GM12878 (cell line): Measurements from ENCODE around the gene HSF2BP. TPM values are rescaled to one million over a fixed set of nuclear protein-coding genes. Genes with fewer than 3 reads are reported as not detected.

Experiments used
- ATAC-seq: fragments of 200-7000 bp; cut with Tn5 transposase; 3 replicates; pipeline ENCODE4 v1.9.1; 2020; ENCODE audit warnings: mild to moderate bottlenecking, moderate library complexity
- BruUV-seq: library from RNA; stranded (reverse); fragments of 400-500 nt; replicated peaks from 2 replicates; lab custom pipeline; 2021; lab: Mats Ljungman, UMichigan
- CTCF ChIA-PET: fragments of 300-600 bp; sonication (Branson Sonifier 250); formaldehyde crosslinking; extraction: SDS; loops from one replicate; lab custom pipeline; 2021; ENCODE audit warnings: inconsistent platforms; lab: Yijun Ruan, JAX
- POLR2A ChIA-PET: fragments of 350-600 bp; formaldehyde crosslinking; extraction: SDS; loops from one replicate; lab custom pipeline; 2021; ENCODE audit warnings: inconsistent platforms; lab: Charles Lee
- RAD21 ChIA-PET: fragments of 300-600 bp; sonication (Branson Sonifier 250); formaldehyde crosslinking; loops from one replicate; lab custom pipeline; 2023; ENCODE audit warnings: antibody characterized with exemption; ENCODE audit not compliant: unreplicated experiment; lab: Charles Lee
- SMC1A ChIA-PET: fragments of 300-600 bp; sonication (Branson Sonifier 250); formaldehyde crosslinking; loops from one replicate; lab custom pipeline; 2023; ENCODE audit not compliant: unreplicated experiment, uncharacterized antibody; lab: Charles Lee
- DNase-seq: peaks from one replicate; pipeline ENCODE4 v3.0.0-alpha.2; 2011; ENCODE audit warnings: low read depth, low spot score
- FAIRE-seq: peaks from 3 replicates; lab custom pipeline; 2011; peaks lifted over from hg19 to GRCh38; lab: Jason Lieb, UNC
- H2AFZ ChIP-seq: 2 replicates; pipeline ENCODE4 v1.6.0; 2011; ENCODE audit warnings: low read depth, low read length, control low read depth; ENCODE audit not compliant: control insufficient read depth
- H3K27ac ChIP-seq: 2 replicates; pipeline ENCODE4 v1.5.1; 2011; ENCODE audit warnings: control low read depth; ENCODE audit not compliant: control insufficient read depth, insufficient read depth
- H3K27me3 ChIP-seq, 2 experiments: replicated peaks in 1 of 2; 2 replicates each; pipeline versions ENCODE4 v1.6.0 to v1.6.1; 2011; ENCODE audit warnings: low read length in 1 of 2; ENCODE audit not compliant: control insufficient read depth in 2 of 2, insufficient read depth in 2 of 2
- H3K36me3 ChIP-seq, 2 experiments: 2 replicates each; pipeline ENCODE4 v1.5.1; 2011; ENCODE audit warnings: low read length in 1 of 2; ENCODE audit not compliant: control insufficient read depth in 2 of 2, insufficient read depth in 2 of 2
- H3K4me1 ChIP-seq: 2 replicates; pipeline ENCODE4 v1.6.1; 2011; ENCODE audit warnings: mild to moderate bottlenecking, low read length, moderate library complexity, mixed read lengths; ENCODE audit not compliant: control insufficient read depth, insufficient read depth
- H3K4me2 ChIP-seq: 2 replicates; pipeline ENCODE4 v1.6.0; 2011; ENCODE audit warnings: control low read depth; ENCODE audit not compliant: control insufficient read depth, insufficient read depth
- H3K4me3 ChIP-seq: fragments of 200-600 bp; sonication (generic); 2 replicates; pipeline ENCODE4 v1.5.1; 2016
- H3K79me2 ChIP-seq: 2 replicates; pipeline ENCODE4 v1.6.0; 2011; ENCODE audit warnings: low read length; ENCODE audit not compliant: control insufficient read depth, insufficient read depth
- H3K9ac ChIP-seq: 2 replicates; pipeline ENCODE4 v1.8.0; 2011; ENCODE audit warnings: low read length, control low read depth, mixed read lengths; ENCODE audit not compliant: control insufficient read depth, insufficient read depth
- H3K9me3 ChIP-seq: replicated peaks from 3 replicates; pipeline ENCODE4 v1.5.1; 2011; ENCODE audit warnings: mild to moderate bottlenecking, low read length; ENCODE audit not compliant: control insufficient read depth, insufficient read depth
- H4K20me1 ChIP-seq: 2 replicates; pipeline ENCODE4 v1.6.0; 2011; ENCODE audit not compliant: control insufficient read depth, insufficient read depth
- CBX5 ChIP-seq: sonication (generic); IDR thresholded peaks from 2 replicates; pipeline ENCODE4 v1.6.1; 2016; ENCODE audit warnings: low read depth, moderate library complexity, mild to moderate bottlenecking, inconsistent platforms
- CHD1 ChIP-seq: IDR thresholded peaks from 2 replicates; pipeline ENCODE4 v1.6.1; 2012; ENCODE audit warnings: low read depth, low read length, improper control_type of control experiment
- KLF5 ChIP-seq: fragments of 450-650 bp; IDR thresholded peaks from 2 replicates; pipeline ENCODE4 v1.6.1; 2014; ENCODE audit warnings: mild to moderate bottlenecking; ENCODE audit not compliant: partially characterized antibody
- NFXL1 ChIP-seq: fragments of 450-650 bp; IDR thresholded peaks from 2 replicates; pipeline ENCODE4 v1.6.1; 2017; ENCODE audit warnings: antibody characterized with exemption, mild to moderate bottlenecking, borderline replicate concordance
- NR2C1 ChIP-seq: fragments of 450-650 bp; IDR thresholded peaks from 2 replicates; pipeline ENCODE4 v1.6.1; 2017; ENCODE audit warnings: antibody characterized with exemption, mild to moderate bottlenecking, moderate library complexity
- RAD21 ChIP-seq: IDR thresholded peaks from 2 replicates; pipeline ENCODE4 v1.6.1; 2011; ENCODE audit warnings: mild to moderate bottlenecking, low read depth, low read length, moderate library complexity; ENCODE audit not compliant: insufficient read depth
- RAD51 ChIP-seq: fragments of 450-650 bp; IDR thresholded peaks from 2 replicates; pipeline ENCODE4 v1.6.1; 2016; ENCODE audit warnings: moderate library complexity, mild to moderate bottlenecking, inconsistent platforms
- SMARCA5 ChIP-seq: fragments of 450-650 bp; IDR thresholded peaks from 2 replicates; pipeline ENCODE4 v1.6.1; 2017; ENCODE audit warnings: mild to moderate bottlenecking
- WGBS: methylation state at CpG from one replicate; pipeline ENCODE4 v1.1.6; 2016; ENCODE audit warnings: low lambda C conversion rate; ENCODE audit not compliant: insufficient replicate concordance, insufficient coverage; ENCODE audit errors: missing lambda C conversion rate; 5-methylcytosine and 5-hydroxymethylcytosine counted together
- in situ Hi-C: fragments of 300-500 bp; cut with MboI; formaldehyde crosslinking; loops from 9 replicates; pipeline ENCODE4 v1.14.3; 2018; ENCODE audit warnings: mixed read lengths
- intact Hi-C: fragments of 100-400 bp; cut with micrococcal nuclease; formaldehyde crosslinking; loops from one replicate; pipeline ENCODE4 v1.14.2; 2022; ENCODE audit not compliant: unreplicated experiment
- polyA plus RNA-seq, 11 experiments: library from polyadenylated mRNA; depleted of rRNA in 4 of 11; unstranded in 6 of 11; stranded (reverse) in 5 of 11; fragments of >200 nt; fragmentation: Nextera tagmentation in 4 of 11; fragmentation: Illumina TruSeq in 1 of 11; extraction: Ambion mirVana in 4 of 11; extraction: Trizol in 1 of 11; gene quantifications; 1 replicate in 1 of 11; 2 replicates in 10 of 11; pipeline versions ENCODE4 v1.2.1 to v1.2.3, GENCODE V29; 2011 to 2016; ENCODE audit warnings: inconsistent platforms in 2 of 11, missing spikeins in 2 of 11, low read depth in 1 of 11
- total RNA-seq, 4 experiments: library from RNA; depleted of rRNA in 3 of 4; stranded (reverse); fragments of >200 nt in 3 of 4; fragmentation: Illumina TruSeq in 1 of 4; extraction: Trizol in 1 of 4; gene quantifications; 2 replicates each; pipeline versions ENCODE4 v1.2.1 to v1.2.3, GENCODE V29; 2013 to 2021
- TF ChIP-seq, protein P1 (sequence below): fragments of 450-650 bp; formaldehyde crosslinking; IDR thresholded peaks from 2 replicates; pipeline ENCODE4 v1.4.0; 2022; ENCODE audit warnings: mild to moderate bottlenecking, moderate library complexity
- TF ChIP-seq, protein P2 (sequence below): fragments of 150-350 bp; IDR thresholded peaks from 2 replicates; pipeline ENCODE4 v1.6.1; 2016; ENCODE audit warnings: low read depth, low read length

HSF2BP gene
- total and polyA plus RNA-seq, 10 of the 15 experiments (the other 5 are each of a cell fraction or from before 2014, with no cell fraction given): 0.07 to 0.81 (median 0.35) TPM

GRCh38 chr21:43585924-43586413 is 73.3 kb downstream of the HSF2BP start:
- no peaks in the 10 kb centered on the region for H3K79me2 ChIP-seq
- H3K4me1 ChIP-seq: no peaks in the 10 kb centered on the region
- RAD21 ChIA-PET: no interaction called here
- in situ Hi-C loops (no loop called here), intact Hi-C loops (no loop called here)
- SMC1A ChIA-PET: interaction anchor here (0.7 to 1.0 kb wide), 2 partner anchors 9 to 374 kb away, joined by 3 to 4 read pairs; no protein-coding TSS in a partner anchor
- no peak overlapping the region for H3K4me2 ChIP-seq
- no peaks in the 10 kb centered on the region for H3K9me3 ChIP-seq
- H2AFZ ChIP-seq: no peak overlapping the region
- H3K27me3 ChIP-seq: no peaks in the 10 kb centered on the region
- no peak overlapping the region for H3K27ac ChIP-seq
- POLR2A ChIA-PET: no interaction called here
- H3K4me3 ChIP-seq: no peak overlapping the region
- FAIRE-seq (no peak), ATAC-seq (no peak), DNase-seq (no peak)
- no peak for TF ChIP-seq KLF5
- TF ChIP-seq NR2C1: no peak
- TF ChIP-seq, protein P1, sequence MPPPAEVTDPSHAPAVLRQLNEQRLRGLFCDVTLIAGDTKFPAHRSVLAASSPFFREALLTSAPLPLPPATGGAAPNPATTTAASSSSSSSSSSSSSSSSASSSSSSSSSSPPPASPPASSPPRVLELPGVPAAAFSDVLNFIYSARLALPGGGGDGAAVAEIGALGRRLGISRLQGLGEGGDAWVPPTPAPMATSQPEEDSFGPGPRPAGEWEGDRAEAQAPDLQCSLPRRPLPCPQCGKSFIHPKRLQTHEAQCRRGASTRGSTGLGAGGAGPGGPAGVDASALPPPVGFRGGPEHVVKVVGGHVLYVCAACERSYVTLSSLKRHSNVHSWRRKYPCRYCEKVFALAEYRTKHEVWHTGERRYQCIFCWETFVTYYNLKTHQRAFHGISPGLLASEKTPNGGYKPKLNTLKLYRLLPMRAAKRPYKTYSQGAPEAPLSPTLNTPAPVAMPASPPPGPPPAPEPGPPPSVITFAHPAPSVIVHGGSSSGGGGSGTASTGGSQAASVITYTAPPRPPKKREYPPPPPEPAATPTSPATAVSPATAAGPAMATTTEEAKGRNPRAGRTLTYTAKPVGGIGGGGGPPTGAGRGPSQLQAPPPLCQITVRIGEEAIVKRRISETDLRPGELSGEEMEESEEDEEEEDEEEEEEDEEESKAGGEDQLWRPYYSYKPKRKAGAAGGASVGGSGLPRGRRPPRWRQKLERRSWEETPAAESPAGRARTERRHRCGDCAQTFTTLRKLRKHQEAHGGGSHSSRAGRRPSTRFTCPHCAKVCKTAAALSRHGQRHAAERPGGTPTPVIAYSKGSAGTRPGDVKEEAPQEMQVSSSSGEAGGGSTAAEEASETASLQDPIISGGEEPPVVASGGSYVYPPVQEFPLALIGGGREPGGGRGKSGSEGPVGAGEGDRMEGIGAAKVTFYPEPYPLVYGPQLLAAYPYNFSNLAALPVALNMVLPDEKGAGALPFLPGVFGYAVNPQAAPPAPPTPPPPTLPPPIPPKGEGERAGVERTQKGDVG: no peak
- TF ChIP-seq SMARCA5: no peak
- TF ChIP-seq NFXL1: no peak
- no peak for TF ChIP-seq CBX5
- TF ChIP-seq RAD51: no peak
- no peak for TF ChIP-seq CHD1
- TF ChIP-seq RAD21: no peak
- TF ChIP-seq, protein P2, sequence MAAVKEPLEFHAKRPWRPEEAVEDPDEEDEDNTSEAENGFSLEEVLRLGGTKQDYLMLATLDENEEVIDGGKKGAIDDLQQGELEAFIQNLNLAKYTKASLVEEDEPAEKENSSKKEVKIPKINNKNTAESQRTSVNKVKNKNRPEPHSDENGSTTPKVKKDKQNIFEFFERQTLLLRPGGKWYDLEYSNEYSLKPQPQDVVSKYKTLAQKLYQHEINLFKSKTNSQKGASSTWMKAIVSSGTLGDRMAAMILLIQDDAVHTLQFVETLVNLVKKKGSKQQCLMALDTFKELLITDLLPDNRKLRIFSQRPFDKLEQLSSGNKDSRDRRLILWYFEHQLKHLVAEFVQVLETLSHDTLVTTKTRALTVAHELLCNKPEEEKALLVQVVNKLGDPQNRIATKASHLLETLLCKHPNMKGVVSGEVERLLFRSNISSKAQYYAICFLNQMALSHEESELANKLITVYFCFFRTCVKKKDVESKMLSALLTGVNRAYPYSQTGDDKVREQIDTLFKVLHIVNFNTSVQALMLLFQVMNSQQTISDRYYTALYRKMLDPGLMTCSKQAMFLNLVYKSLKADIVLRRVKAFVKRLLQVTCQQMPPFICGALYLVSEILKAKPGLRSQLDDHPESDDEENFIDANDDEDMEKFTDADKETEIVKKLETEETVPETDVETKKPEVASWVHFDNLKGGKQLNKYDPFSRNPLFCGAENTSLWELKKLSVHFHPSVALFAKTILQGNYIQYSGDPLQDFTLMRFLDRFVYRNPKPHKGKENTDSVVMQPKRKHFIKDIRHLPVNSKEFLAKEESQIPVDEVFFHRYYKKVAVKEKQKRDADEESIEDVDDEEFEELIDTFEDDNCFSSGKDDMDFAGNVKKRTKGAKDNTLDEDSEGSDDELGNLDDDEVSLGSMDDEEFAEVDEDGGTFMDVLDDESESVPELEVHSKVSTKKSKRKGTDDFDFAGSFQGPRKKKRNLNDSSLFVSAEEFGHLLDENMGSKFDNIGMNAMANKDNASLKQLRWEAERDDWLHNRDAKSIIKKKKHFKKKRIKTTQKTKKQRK: no peak
- CTCF ChIA-PET: interaction anchor here (1.0 kb wide), 1 partner anchor 60 kb away, joined by 4 read pairs; no protein-coding TSS in a partner anchor
- 20% methylated on average over 9 of the region's 9 CpGs for WGBS
- BruUV-seq: no TSS peak
- H3K36me3 ChIP-seq: no peaks in the 10 kb centered on the region
- no peaks in the 10 kb centered on the region for H4K20me1 ChIP-seq
- H3K9ac ChIP-seq: no peak overlapping the region
